HG02840 (cell line): ENCODE data around the gene LRRC36.

Experiments used
- ATAC-seq: cut with Tn5 transposase; IDR thresholded peaks from one replicate; pipeline ENCODE4 v1.9.1; 2021; ENCODE audit warnings: mild to moderate bottlenecking, moderate library complexity, moderate number of reproducible peaks; ENCODE audit not compliant: unreplicated experiment, low FRiP score

LRRC36 gene

DNA sequence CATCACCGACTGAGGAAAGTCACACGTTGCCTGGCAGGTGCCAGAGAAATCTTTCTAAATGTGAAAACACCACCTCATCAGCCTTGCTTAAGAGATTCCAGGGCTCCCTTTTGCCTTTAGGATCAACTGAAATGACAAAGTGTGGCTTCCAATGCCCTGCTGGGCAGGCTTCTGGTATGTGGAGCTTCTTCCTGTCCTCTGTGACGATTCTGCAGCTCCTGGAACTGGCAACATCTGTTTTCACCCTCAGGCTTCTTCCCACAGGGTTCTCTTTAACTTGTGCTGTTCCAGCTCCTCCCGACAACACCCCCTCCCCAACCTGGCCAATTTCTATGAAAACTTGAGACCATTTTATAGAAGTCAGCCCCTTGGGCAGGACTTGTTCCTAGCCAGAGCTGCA is 94.4 kb downstream of the LRRC36 start:
- ATAC-seq = no peak

DNA sequence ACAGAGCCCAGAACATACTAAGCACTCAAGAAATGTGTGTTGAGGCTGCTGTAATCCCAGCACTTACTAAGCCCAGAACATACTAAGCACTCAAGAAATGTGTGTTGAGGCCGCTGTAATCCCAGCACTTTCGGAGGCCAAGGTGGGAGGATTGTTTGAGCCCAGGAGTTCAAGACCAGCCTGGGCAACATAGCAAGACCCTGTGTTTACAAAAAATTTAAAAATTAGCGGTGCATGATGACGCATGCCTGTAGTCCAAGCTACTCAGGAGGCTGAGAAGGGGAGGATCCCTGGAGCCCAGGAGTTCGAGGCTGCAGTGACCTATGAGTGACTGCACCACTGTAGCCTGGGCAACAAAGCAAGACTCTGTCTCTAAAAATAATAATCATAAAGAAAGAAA is 96.4 kb downstream of the LRRC36 start:
- ATAC-seq = no peak

DNA sequence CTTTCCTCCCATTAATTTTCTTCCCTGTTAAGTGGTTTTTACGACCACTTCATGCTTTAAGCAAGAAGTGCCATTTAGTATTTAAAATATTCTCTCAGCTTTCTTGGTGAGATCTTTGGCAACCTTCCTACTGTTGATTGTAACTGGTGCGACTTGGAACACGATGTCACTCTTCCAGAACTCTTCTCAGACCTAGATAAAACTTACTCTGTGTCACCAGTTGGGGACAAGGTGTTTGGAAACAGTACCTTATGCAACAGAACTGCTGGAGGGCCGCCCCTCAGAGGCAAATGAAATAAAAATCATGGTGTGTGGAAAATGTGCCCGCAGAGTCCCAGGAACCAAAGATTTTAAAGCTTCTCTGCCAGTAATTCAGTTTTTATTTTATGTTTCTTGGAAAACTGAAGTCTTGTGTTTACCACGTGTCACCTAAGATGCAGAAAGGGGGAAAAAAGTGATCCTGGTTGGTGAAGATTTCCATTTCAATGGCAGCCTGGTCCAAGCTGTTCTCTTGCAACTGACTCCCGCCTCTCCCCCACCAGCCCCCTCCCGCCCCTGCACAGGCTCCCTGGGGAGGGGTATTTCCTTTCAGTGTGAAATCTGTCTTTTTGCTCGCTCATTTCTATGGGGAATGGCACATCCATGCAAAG is 97.1 kb downstream of the LRRC36 start:
- no peak for ATAC-seq

DNA sequence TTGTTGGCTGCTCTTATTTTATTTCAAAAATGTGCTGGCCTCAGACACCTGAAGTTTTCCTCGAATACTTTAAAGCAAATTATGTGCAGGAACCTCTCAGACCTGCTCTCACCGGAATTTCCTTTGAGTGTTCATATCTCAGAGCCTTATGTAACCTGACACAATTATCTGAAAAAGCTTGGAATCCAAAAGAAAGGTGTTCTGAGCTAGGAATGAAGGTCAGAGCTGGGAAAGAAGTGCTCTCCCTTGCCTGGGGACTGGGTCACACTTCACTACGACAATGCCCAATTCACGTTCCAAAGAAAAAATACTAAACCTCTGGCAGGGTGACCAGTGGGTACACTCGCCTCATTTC is 97.6 kb downstream of the LRRC36 start:
- no peak for ATAC-seq

DNA sequence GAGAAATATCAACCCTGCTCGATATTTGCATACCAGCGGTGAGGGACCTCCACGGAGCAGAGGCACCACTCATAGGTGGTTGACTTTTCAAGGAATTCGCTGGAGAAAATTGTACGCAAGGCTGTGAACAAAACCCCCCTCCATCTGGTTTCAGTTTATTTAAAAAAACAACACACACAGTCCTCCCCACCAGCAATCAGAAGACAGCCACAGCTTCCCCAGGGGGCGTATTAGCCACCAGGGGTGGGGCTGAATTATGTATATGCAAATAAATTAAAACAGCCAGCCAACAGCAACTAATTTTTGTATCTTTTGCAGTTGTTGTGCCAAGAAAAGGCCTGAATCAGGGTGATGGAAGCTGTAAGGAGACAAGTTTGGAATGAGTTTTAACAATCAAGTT is 98.4 kb downstream of the LRRC36 start:
- no peak for ATAC-seq

DNA sequence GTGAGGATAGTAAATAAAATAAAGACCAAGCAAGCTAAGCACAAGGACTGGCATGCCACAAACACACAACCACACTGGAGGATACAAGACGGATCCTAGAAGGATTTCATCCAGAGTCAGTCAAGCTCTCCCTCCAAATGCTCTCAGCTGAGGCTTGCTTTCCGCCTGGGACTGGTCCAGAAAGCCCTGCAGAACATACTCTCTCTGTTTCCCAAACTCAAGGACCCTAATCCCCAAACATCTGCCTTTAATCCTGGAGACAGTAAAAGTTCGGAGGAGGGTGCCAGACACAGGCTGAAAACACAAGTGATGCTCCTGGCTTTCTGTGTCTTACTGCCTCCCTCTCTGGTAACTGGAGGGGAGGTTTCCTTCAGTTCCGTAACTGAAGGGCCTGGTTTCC is 99.0 kb downstream of the LRRC36 start:
- ATAC-seq = no peak

DNA sequence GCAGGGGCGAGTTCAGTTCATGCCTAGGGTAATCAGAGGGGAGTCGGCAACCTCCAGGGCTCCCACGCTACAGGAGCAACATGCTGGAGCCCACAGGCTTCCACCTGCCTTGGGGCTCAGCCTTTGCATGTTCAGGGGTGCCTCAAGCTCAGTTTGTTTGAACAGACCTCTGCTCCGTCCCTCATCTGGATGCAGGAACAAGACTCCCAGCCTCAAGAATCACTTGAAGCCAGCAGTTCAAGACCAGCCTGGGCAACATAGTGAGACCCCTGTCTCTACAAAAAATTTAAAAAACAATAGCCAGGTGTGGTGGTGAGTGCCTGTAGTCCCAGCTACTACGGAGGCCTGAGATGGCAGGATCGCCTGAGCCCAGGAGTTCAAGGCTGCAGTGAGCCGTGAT is 99.4 kb downstream of the LRRC36 start:
- no peak for ATAC-seq

DNA sequence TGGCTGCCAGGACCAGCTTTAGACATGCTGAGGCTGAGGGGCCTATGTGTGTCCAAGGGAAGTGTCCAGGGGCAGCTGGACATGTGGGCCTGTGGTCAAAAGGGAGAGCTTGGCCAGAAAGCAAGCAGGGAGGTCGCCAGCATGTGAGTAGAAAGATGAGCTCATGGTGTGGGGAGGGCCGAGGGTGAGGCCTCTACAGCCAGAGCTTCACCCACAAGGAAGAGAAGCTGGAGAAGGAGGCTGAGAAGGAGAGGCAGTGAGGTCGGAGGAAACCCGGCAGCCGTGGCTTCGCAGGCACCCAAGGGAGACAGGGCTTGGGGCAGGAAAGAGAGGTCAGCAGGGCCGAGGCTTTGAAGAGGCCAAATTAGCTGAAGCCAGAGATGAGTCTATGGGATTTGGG is 100.3 kb downstream of the LRRC36 start:
- no peak for ATAC-seq

DNA sequence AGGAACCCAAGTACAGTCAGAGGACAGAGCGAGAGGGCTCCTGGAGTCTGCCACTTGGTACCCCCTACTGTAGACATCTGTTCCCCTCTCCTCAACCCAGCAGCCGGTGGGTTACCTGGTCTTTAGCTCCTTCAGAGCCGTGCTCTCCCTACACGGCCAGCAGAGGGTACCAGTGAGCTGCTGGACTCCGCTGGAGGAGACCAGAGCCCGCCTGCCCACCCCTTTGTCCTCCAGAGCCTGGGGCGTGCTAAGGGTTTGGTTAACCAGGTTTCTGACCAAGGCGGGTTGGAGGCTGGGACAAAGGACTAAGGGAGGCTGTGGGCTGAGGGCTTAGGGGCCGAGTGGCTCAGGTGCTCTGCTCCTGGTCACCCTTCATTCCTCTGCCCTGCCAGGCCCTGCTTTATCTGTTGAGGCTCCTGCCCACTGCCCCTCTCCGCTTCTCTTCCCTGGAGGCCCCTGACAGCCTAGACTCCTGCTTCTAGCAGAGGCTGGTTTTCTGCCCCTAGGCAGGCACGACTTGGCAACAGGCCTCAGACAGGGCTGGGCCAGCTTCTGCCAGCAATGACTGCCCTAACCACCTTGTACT is 101.6 kb downstream of the LRRC36 start:
- no peak for ATAC-seq

DNA sequence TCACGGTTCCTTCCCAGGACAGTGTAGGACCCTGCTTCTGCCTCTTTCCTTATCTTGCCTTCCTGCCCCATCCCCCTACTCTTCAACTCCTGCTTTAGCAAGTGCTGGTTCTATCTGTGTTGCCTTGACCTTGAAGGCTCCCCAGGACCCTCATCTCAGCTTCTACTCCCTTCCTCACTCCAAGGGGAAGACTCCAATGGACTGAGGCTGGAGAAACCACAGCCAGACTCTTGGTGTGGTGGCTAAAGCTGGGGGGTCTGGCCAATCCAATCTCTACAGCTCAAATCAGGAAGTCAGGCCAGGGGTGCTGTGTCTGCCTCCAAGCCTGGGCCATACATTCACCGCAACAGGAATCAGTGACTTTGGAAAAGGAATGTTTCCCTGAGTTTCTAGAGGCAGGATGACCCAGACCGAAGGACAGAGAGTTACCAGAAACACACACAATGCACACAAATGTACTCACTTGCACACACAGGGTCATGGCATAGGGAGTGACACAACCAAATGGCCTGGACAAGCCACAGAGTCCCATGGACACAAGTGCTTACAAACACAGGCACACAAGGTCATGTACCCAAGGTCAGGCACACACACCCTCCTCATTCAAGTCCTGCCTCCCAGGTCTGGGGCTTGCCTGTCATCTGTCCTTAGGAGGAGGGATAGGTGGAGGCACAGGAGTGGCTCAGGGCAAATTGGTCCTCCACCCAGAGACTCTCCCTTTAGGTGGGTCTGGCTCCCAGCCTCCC is 102.6 kb downstream of the LRRC36 start:
- ATAC-seq = no peak

DNA sequence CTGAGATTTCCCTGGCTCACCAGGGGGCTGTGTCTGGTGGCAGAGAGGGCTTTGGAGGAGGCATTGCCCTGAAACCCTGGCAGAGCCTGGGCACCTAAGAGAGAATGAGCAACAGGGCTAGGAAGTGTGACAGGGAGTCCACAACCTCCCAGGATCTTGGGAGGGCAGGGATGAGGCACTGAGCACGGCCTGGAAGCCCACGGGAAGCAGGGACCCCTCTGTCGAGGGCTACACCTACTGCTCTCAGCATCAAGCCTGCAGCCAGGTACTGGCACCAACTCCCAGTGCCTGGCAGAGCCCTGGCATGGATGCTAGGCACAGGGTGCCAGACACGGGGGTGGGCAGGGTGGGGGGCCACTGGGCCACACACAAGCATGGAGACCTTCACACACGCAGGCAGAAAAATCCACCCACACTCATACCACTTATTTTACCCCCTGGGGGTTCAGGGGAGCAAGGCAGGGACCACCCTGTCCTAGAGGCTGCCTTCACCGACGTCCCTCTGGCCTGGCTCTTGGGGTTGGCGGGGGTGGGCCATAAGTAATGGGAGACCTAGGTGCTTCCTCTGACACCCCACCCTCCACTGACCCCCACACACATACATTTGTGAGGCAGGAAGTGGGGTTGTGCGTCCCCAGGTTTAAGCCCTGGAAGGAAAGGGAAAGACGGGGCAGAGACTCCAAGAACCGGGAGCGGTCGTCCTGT is 103.3 kb downstream of the LRRC36 start:
- ATAC-seq = no peak

DNA sequence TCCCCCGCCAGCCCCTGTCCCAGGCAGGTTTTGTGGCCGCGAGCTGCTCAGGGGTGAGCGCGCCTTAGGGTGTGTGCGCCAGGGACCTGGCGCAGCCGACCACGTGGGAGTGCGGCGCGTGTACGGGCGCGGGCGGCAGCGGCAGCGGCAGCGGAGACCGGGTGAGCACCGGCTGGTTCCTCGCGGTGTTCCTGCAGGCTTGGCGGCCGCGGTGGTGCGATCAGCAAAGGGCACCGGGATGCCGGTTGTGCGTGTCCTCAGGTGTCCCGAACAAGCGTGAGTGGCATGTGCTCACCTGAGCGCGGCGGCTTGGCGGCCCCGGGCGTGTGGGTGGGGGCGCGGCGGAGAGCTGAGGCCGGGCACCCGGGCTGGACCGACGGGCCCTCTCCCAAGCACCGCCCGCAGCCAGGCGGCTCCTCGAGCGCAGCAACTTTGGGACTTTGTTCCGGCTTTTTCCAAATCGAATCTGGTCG is 103.9 kb downstream of the LRRC36 start:
- no peak for ATAC-seq

DNA sequence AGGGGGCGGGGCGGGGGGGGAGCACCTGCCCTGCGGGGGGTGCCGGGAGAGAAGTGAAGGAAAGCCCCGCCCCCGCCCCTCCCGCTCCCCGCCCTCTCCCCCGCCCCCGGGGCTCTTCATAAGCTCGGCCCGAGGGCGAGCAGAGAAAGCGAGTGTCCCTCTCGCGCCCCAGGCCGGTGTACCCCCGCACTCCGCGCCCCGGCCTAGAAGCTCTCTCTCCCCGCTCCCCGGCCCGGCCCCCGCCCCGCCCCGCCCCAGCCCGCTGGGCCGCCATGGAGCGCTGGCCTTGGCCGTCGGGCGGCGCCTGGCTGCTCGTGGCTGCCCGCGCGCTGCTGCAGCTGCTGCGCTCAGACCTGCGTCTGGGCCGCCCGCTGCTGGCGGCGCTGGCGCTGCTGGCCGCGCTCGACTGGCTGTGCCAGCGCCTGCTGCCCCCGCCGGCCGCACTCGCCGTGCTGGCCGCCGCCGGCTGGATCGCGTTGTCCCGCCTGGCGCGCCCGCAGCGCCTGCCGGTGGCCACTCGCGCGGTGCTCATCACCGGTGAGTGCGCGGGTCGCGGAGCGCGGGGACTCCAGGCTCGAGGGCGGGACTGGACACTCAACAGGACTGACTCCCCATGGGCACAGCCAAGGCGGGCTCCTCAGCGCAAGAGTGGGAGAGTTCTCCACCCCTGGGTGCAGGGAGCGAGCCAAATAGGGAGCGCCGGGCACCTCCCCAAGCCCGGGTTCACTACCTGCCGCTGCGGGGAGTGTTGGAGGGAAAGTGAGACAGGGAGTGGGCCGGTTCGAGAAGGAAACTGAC is 104.6 kb downstream of the LRRC36 start, which contains the start of gene HSD11B2:
HSD11B2 (plus strand) TSS at position 145 of the 798 bp plus-strand sequence; CDS start at position 273, 128 bp downstream.
- ATAC-seq = no peak

DNA sequence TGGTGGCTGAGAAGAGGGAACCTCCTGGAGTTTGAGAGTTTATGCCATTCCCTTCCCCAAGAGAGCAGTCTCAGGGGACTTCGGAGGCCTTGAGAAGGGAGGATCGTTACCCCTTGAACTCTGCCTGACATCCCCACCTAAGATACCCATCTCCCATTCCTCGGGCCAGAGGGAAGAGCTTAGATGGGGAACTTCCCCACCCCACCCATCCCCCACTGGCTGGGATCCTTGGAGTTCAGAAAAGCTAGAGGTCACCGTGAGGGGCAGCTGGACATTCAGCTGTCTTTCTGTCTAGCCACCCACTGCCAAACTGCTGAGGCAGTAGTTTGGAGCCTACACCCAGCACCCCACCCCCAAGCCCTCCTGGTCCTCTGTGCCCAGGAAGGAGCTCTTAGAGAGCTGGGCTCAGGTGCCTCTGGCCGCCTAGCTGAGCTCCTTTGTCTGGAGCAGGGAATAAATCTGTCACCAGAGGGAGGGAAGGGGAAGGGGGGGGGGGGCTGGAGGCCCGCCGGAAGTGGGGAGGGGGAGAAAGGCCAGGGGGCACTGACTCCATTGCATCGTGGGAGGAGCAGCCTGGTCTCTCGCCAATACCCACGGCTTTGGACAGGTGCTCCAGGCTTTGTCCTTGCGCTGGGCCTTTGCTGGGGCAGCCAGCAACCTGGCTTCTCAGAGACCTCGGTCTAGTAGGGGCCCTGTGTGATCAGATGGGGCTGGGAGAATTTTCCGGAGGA is 105.3 kb downstream of the LRRC36 start:
- ATAC-seq = no peak

DNA sequence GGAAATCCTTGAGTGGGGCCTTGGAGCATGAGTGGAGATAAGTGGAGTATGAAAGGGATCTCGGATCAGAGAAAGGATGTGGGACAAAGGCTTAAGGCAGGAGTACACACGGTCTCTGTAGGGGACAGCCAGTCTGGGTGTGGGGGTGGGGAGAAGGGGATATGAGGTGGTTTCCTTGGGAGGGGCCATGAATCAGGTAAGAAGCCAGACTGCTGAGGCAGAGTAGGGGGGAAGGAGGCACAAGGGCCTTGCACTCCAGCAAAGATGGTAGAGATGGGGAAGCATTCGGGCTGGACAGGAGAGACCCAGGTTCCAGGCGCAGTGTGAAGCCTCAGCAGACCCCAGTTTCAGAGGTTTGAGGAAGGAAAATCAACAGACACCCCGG is 105.9 kb downstream of the LRRC36 start:
- ATAC-seq = no peak

DNA sequence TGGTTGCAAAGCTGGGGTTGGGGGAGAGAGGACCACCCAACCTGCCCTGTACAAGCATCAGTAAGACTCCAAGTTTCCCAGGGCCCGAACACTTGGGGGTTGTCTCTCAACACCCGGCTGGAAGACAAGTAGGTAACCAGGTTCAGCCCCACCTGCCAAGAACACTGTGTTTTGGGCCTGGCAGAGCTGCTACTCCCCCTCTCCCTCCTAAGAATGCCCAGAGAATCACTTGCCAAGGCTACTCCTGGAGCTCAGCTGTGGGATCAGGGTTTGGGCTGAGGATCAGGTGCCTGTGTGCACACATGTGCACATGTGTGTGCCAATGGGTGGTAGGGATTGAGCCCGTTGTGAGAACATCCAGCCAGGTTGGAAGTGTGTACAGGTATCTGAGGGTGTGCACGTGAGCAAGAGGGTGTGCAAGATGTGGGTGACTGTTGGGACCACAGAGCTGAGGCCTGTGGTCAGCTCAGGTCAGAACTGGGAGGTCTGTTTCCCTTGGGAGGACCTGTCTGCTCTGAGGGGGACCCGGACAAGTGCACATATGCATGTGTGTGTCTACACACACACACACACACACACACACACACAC is 106.6 kb downstream of the LRRC36 start:
- ATAC-seq = no peak
